SK-N-MC (cell line): ENCODE measurements around the gene TP63.

Source experiments
- EZH2 ChIP-seq: fragments of 200-600 bp; sonication (generic); IDR thresholded peaks from one replicate; pipeline ENCODE4 v1.6.1; 2017; ENCODE audit warnings: antibody characterized with exemption
- FOXP2 ChIP-seq: optimal IDR thresholded peaks from 2 replicates; pipeline ENCODE3; 2011; ENCODE audit warnings: mild to moderate bottlenecking, moderate library complexity; ENCODE audit not compliant: insufficient read depth; ENCODE audit errors: extremely low read length, control extremely low read depth
- POLR2AphosphoS5 ChIP-seq: IDR thresholded peaks from 2 replicates; pipeline ENCODE4 v1.6.1; 2012; ENCODE audit warnings: mild to moderate bottlenecking, low read depth, low read length, borderline replicate concordance

DNA sequence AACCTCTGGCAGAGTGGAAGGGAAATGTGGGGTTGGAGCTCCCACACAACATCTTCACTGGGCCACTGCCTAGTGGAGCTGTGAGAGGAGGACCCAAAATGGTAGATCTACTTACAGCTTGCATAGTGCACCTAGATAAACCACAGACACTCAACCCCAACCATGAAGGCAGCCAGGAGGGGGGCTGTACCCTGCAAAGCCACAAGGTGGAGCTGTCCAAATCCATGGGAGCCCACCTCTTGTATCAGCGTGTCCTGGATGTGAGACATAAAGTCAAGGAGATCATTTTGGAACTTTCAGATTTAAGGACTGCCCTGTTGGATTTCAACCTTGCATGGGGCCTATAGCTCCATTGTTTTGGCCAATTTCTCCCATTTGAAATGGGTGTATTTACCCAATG, 20.9 kb downstream of the TP63 start:
- TF ChIP-seq POLR2AphosphoS5 (no peak), EZH2 (no peak), FOXP2 (no peak)
